ENCODE measurements around the gene RNF157. TPM values are rescaled to one million over a fixed set of nuclear protein-coding genes. Genes with fewer than 3 reads are reported as not detected.

The RNF157 gene
- total and polyA plus RNA-seq, 2 of the 13 experiments (the other 11 are each of a cell fraction or from before 2014, with no cell fraction given): 0.44 to 1.5 TPM

DNA sequence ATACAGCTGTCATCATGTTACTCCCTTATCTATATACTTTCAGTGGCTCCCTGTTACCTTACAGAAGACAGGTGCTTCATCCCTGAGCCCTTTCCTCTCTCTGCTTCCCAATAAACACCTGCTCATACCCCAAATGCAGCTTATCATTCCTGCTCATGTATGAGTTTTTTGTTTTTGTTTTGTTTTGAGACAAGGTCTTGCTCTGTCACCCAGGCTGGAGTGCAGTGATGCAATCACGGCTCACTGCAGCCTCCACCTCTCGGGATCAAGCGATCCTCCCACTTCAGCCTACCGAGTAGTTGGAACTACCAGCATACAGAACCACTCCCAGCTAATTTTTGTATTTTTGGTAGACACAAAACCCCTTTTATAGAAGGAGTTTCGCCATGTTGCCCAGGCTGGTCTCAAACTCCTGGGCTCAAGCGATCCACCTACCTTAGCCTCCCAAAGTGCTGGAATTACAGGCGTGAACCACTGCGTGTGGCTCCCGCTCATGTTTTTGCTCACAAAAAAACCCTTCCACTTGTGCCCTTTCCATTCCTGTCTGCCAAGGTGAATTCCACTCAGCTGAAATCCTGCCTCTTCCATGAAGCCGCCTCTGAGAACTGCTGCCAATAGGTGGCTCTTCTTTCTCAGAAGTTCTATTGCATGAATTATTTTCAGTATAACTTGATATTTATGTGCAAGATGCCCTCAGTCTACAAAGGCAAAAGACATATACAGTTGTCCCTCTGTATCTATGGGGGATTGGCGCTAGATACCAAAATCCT, 7.9 kb upstream of the RNF157 start:
- peaks cover 2 to 14% of the 10 kb centered on the region in 2 experiments; a peak in 4 of 5 replicates for H3K27me3 ChIP-seq (ENCODE audit: control insufficient read depth in 1 of 2, insufficient read depth in 2 of 2, low read length in 2 of 2)
- 11% methylated on average over 11 of the region's 11 CpGs for WGBS (ENCODE audit: low lambda C conversion rate)
- BruUV-seq (replicated peaks): no TSS peak
- no peaks in the 10 kb centered on the region for H3K36me3 ChIP-seq (replicated peaks in 1 of 2; ENCODE audit: control insufficient read depth in 1 of 2, insufficient read depth in 2 of 2, low read length in 2 of 2)
- H3K4me2 ChIP-seq (ENCODE audit: low read depth, low read length): peak overlapping the region; percentile 63
- H3K4me3 ChIP-seq (replicated peaks in 1 of 3; ENCODE audit: insufficient read depth in 1 of 3, low read depth in 2 of 3, low read length in 3 of 3): 0 out of 6 replicates have a peak overlapping the region, but pooled peaks of 1 of the 3 experiments have one; percentile 18
- no peaks in the 10 kb centered on the region for H3K9me3 ChIP-seq (ENCODE audit: low read length)
- no peak for FAIRE-seq
- in situ Hi-C loops (cut with HindIII; ENCODE audit: extremely low pct_ligation_motif_present, low pct_unique_long_range_greater_than_20kb) (no loop called here), intact Hi-C loops (cut with micrococcal nuclease; ENCODE audit: unreplicated experiment) (no loop called here)
- peak overlapping the region; percentile 47 for H2AFZ ChIP-seq (ENCODE audit: low read length)
- peaks cover 78% of the 10 kb centered on the region for H3K4me1 ChIP-seq (ENCODE audit: insufficient read depth, low read length)
- POLR2A ChIA-PET: interaction anchor here (1.3 to 7.6 kb wide), 5 partner anchors 9 to 251 kb away, joined by 3 to 40 read pairs (median 12); partner anchors contain the start of gene UBALD2
- no peaks in the 10 kb centered on the region for H3K79me2 ChIP-seq (ENCODE audit: insufficient read depth, low read length)
- H4K20me1 ChIP-seq (ENCODE audit: insufficient read depth, low read length): no peaks in the 10 kb centered on the region
- H3K9ac ChIP-seq (ENCODE audit: insufficient read depth, low read depth, low read length): no peak overlapping the region
- no peak for ATAC-seq
- CTCF ChIA-PET (ENCODE audit: low intra/inter-chr PET ratio, low total read pairs): interaction anchor here (0.6 kb wide), 1 partner anchor 413 kb away, joined by 3 read pairs; no protein-coding TSS in a partner anchor
- H3K27ac ChIP-seq (ENCODE audit: extremely low read length, insufficient read depth, low read length): no peak overlapping the region
- DNase-seq (ENCODE audit: low spot score): no peak
- TF ChIP-seq ZNF460 (CRISPR knock-in tag; IDR thresholded peaks at IDR 0.05; ENCODE audit: borderline replicate concordance): no peak
- no peak for TF ChIP-seq AGO1 (IDR thresholded peaks at IDR 0.05; ENCODE audit: low read depth, low read length, poor library complexity, severe bottlenecking)
- no peak for TF ChIP-seq ARNTL (CRISPR knock-in tag; IDR thresholded peaks at IDR 0.05)
- TF ChIP-seq SRF (IDR thresholded peaks at IDR 0.05; ENCODE audit: low read depth, low read length): no peak
- no peak for TF ChIP-seq ZNF121 (CRISPR knock-in tag; IDR thresholded peaks at IDR 0.05)
- no peak for TF ChIP-seq KLF16 (CRISPR knock-in tag; IDR thresholded peaks at IDR 0.05)
- TF ChIP-seq, protein P1, sequence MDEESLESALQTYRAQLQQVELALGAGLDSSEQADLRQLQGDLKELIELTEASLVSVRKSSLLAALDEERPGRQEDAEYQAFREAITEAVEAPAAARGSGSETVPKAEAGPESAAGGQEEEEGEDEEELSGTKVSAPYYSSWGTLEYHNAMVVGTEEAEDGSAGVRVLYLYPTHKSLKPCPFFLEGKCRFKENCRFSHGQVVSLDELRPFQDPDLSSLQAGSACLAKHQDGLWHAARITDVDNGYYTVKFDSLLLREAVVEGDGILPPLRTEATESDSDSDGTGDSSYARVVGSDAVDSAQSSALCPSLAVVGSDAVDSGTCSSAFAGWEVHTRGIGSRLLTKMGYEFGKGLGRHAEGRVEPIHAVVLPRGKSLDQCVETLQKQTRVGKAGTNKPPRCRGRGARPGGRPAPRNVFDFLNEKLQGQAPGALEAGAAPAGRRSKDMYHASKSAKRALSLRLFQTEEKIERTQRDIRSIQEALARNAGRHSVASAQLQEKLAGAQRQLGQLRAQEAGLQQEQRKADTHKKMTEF (CRISPR knock-in tag; IDR thresholded peaks at IDR 0.05): 0 out of 2 replicates have a peak, but pooled peaks have one; percentile 29
- TF ChIP-seq, protein P2, sequence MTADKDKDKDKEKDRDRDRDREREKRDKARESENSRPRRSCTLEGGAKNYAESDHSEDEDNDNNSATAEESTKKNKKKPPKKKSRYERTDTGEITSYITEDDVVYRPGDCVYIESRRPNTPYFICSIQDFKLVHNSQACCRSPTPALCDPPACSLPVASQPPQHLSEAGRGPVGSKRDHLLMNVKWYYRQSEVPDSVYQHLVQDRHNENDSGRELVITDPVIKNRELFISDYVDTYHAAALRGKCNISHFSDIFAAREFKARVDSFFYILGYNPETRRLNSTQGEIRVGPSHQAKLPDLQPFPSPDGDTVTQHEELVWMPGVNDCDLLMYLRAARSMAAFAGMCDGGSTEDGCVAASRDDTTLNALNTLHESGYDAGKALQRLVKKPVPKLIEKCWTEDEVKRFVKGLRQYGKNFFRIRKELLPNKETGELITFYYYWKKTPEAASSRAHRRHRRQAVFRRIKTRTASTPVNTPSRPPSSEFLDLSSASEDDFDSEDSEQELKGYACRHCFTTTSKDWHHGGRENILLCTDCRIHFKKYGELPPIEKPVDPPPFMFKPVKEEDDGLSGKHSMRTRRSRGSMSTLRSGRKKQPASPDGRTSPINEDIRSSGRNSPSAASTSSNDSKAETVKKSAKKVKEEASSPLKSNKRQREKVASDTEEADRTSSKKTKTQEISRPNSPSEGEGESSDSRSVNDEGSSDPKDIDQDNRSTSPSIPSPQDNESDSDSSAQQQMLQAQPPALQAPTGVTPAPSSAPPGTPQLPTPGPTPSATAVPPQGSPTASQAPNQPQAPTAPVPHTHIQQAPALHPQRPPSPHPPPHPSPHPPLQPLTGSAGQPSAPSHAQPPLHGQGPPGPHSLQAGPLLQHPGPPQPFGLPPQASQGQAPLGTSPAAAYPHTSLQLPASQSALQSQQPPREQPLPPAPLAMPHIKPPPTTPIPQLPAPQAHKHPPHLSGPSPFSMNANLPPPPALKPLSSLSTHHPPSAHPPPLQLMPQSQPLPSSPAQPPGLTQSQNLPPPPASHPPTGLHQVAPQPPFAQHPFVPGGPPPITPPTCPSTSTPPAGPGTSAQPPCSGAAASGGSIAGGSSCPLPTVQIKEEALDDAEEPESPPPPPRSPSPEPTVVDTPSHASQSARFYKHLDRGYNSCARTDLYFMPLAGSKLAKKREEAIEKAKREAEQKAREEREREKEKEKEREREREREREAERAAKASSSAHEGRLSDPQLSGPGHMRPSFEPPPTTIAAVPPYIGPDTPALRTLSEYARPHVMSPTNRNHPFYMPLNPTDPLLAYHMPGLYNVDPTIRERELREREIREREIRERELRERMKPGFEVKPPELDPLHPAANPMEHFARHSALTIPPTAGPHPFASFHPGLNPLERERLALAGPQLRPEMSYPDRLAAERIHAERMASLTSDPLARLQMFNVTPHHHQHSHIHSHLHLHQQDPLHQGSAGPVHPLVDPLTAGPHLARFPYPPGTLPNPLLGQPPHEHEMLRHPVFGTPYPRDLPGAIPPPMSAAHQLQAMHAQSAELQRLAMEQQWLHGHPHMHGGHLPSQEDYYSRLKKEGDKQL (CRISPR knock-in tag; IDR thresholded peaks at IDR 0.05; ENCODE audit: low read depth): no peak
- no peak for TF ChIP-seq CCDC6 (CRISPR knock-in tag; IDR thresholded peaks at IDR 0.05)
- TF ChIP-seq NFE2L2 (IDR thresholded peaks at IDR 0.05; ENCODE audit: low read length): no peak
- no peak for TF ChIP-seq KDM6A (CRISPR knock-in tag; IDR thresholded peaks at IDR 0.05; ENCODE audit: low read depth)
- TF ChIP-seq TGIF2 (CRISPR knock-in tag; IDR thresholded peaks at IDR 0.05): no peak
- TF ChIP-seq ZNF331 (CRISPR knock-in tag; IDR thresholded peaks at IDR 0.05): no peak; the same call in 1 of the 2 replicates
- TF ChIP-seq ZNF263 (CRISPR knock-in tag; IDR thresholded peaks at IDR 0.05): 0 out of 2 replicates have a peak, but pooled peaks have one; percentile 20
- peak; percentile 56; the same call in 1 of the 2 replicates for TF ChIP-seq ZNF614 (CRISPR knock-in tag; IDR thresholded peaks at IDR 0.05; ENCODE audit: borderline replicate concordance)
- TF ChIP-seq NCOA2 (CRISPR knock-in tag; IDR thresholded peaks at IDR 0.05): no peak
- TF ChIP-seq, protein P3, sequence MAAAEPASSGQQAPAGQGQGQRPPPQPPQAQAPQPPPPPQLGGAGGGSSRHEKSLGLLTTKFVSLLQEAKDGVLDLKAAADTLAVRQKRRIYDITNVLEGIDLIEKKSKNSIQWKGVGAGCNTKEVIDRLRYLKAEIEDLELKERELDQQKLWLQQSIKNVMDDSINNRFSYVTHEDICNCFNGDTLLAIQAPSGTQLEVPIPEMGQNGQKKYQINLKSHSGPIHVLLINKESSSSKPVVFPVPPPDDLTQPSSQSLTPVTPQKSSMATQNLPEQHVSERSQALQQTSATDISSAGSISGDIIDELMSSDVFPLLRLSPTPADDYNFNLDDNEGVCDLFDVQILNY (CRISPR knock-in tag; conservative IDR thresholded peaks at IDR 0.05): no peak
